Fibroblast of the aortic adventitia (primary cell): ENCODE results near the gene TPD52L2. TPM values are rescaled to one million over a fixed set of nuclear protein-coding genes. Genes with fewer than 3 reads are reported as not detected.
"Not testable (repeated sequence)": the region's sequence is repeated elsewhere in the genome, so short reads cannot be mapped to it uniquely, and the experiment has no call there.

ENCODE experiments used
- DNase-seq: peaks from one replicate; pipeline ENCODE4 v3.0.0-alpha.2; 2010; ENCODE audit warnings: low read depth
- H3K4me3 ChIP-seq: 2 replicates; pipeline ENCODE4 v1.5.1; 2011; ENCODE audit warnings: low read depth, mild to moderate bottlenecking, control low read depth, low read length, moderate library complexity
- total RNA-seq: library from RNA; depleted of rRNA; stranded (reverse); fragments of >200 nt; gene quantifications from 2 replicates; pipeline ENCODE4 v1.2.3, GENCODE V29; 2012; ENCODE audit warnings: low replicate concordance
- TF ChIP-seq, protein P1 (sequence below): IDR thresholded peaks from 2 replicates; pipeline ENCODE4 v1.5.1; 2011; ENCODE audit warnings: mild to moderate bottlenecking, low read length, control low read depth, inconsistent platforms; ENCODE audit not compliant: insufficient read depth

TPD52L2 gene
- total RNA-seq, 1 donor, result 136 TPM

GRCh38 chr20:63903796-63904561 is 38.9 kb downstream of the TPD52L2 start:
- no peak overlapping the region for H3K4me3 ChIP-seq
- DNase-seq, result no peak
- TF ChIP-seq, protein P1, sequence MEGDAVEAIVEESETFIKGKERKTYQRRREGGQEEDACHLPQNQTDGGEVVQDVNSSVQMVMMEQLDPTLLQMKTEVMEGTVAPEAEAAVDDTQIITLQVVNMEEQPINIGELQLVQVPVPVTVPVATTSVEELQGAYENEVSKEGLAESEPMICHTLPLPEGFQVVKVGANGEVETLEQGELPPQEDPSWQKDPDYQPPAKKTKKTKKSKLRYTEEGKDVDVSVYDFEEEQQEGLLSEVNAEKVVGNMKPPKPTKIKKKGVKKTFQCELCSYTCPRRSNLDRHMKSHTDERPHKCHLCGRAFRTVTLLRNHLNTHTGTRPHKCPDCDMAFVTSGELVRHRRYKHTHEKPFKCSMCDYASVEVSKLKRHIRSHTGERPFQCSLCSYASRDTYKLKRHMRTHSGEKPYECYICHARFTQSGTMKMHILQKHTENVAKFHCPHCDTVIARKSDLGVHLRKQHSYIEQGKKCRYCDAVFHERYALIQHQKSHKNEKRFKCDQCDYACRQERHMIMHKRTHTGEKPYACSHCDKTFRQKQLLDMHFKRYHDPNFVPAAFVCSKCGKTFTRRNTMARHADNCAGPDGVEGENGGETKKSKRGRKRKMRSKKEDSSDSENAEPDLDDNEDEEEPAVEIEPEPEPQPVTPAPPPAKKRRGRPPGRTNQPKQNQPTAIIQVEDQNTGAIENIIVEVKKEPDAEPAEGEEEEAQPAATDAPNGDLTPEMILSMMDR, result no peak

DNA sequence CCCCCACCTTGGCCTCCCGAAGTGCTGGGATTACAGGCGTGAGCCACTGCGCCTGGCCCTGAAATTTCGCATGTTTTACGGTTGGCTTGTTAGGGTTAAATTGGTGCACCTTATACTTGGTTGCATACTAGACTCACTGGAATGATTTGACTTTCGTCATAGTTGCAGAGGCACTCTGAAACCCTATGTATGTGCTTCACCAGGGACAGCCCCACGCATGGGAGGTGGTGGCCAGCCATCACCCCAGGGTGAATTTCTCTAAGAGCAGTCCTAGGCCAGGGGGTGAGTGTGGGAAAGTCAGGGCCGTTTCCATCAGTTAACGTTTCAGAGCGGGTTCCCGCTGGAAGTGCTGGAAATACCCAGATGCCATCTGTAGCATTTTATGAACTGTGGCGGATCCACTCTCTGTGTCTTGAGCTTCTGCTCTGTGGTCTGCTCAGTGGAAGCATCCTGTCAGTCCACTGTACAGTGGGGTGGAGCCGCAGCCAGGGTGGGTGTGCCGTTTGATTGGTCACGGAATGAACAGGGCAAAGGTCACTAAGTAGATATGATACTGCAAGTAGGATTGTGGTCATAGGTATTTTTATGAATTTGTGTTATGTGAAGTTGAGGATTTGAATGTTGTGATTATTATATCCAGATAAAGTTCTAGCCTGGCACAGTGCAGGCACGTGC is 43.1 kb downstream of the TPD52L2 start:
- TF ChIP-seq, protein P1, result no peak
- H3K4me3 ChIP-seq, result no peak overlapping the region
- DNase-seq, result no peak

GRCh38 chr20:63911176-63911575 is 46.1 kb downstream of the TPD52L2 start:
- DNase-seq, result peak; percentile 53
- no peak overlapping the region for H3K4me3 ChIP-seq
- TF ChIP-seq, protein P1, result no peak

DNA sequence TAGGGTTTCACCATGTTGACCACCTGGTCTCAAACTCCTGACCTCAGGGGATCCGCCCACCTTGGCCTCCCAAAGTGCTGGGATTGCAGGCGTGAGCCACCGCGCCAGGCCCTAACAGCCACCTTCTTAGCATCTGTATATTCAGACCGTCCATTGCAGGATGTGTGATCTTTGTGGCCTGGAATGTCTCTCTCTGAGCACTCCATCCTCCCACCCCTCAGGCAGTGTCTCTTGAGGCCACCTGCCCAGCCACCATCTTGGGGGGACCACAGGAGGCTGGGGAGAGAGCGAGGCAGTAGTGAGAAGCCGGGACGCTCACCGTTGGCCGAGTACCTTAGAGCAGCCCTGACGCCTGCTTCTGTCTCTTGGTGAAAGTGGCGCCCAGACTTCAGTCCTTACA is 48.7 kb downstream of the TPD52L2 start:
- TF ChIP-seq, protein P1, result no peak
- no peak overlapping the region for H3K4me3 ChIP-seq
- DNase-seq, result no peak

- TF ChIP-seq, protein P1, result no peak
- no peak for DNase-seq
- no peak overlapping the region for H3K4me3 ChIP-seq
Measured at GRCh38 chr20:63915471-63915870, 50.4 kb downstream of the TPD52L2 start.

DNA sequence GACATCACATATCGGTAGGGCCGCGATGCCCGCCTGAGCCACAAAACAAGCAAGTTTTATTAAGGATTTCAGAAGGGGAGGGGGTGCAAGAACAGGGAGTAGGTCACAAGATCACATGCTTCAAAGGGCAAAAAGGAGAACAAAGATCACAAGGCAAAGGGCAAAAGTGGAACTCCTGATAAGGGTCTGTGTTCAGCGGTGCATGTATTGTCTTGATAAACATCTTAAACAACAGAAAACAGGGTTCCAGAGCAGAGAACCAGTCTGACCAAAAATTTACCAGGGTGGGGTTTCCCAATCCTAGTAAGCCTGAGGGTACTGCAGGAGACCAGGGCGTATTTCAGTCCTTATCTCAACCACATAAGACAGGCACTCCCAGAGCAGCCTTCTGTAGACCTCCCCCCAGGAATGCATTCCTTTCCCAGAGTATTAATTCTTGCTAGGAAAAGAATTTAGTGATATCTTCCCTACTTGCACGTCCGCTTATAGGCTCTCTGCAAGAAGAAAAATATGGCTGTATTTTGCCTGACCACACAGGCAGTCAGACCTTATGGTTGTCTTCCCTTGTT is 51.4 kb downstream of the TPD52L2 start:
- H3K4me3 ChIP-seq, result not testable (repeated sequence)
- DNase-seq, result peak; percentile 12

DNA sequence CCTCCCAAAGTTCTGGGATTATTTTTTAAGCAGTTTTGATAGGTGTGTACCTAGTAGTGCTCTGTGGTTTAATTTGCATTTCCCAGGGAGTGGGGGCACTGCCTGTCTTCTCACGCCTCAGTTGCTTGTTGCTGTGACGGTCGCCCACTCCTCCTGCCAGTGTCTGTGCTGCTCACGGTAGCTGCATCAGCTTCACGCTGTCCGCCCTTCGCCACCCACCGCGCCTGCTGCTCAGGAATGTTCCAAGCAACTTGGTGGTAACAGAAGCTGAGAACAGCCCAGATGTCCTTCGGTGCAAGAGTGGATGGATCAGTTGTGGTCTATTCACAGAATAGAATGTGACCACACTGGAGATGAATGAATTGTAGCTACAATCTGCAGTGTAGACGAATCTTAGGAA is 52.7 kb downstream of the TPD52L2 start:
- TF ChIP-seq, protein P1, result no peak
- no peak for DNase-seq
- no peak overlapping the region for H3K4me3 ChIP-seq
